Lower leg skin (tissue), 4 donors: Measurements from ENCODE around the gene FOXN4. TPM values are rescaled to one million over a fixed set of nuclear protein-coding genes. Genes with fewer than 3 reads are reported as not detected.
A peak's percentile ranks its signal among the peaks of the same experiment; 100 is the strongest.

Source experiments
- DNase-seq, 2 donors: peaks; one replicate each; pipeline ENCODE4 v3.0.0-alpha.2; 2019; ENCODE audit warnings: low spot score in 2 of 2
- H3K4me3 ChIP-seq: fragments of 200-600 bp; sonication (generic); 2 replicates; pipeline ENCODE4 v1.5.1; 2017; ENCODE audit warnings: mild to moderate bottlenecking, low read depth; ENCODE audit not compliant: poor library complexity, severe bottlenecking
- CTCF ChIP-seq, 3 donors: fragments of 450-650 bp; IDR thresholded peaks; one replicate each; pipeline ENCODE4 v1.5.1; 2016; ENCODE audit warnings: antibody characterized with exemption in 3 of 3, mild to moderate bottlenecking in 3 of 3, moderate library complexity in 2 of 3
- POLR2A ChIP-seq, 2 donors: fragments of 450-650 bp; IDR thresholded peaks; one replicate each; pipeline ENCODE4 v1.6.1; 2016 to 2017; ENCODE audit warnings: antibody characterized with exemption in 2 of 2, mild to moderate bottlenecking in 1 of 2, moderate library complexity in 1 of 2
- WGBS, 2 donors: methylation state at CpG; one replicate each; pipeline ENCODE4 v1.1.5; 2018; 5-methylcytosine and 5-hydroxymethylcytosine counted together
- intact Hi-C: fragments of 100-400 bp; cut with DNase I; formaldehyde crosslinking; loops from one replicate; pipeline ENCODE4 v1.15.0; 2023; ENCODE audit warnings: low total_unique reads
- total RNA-seq, 4 donors: library from RNA; depleted of rRNA; stranded (reverse); fragments of >200 nt; gene quantifications; one replicate each; pipeline ENCODE4 v1.1.0, GENCODE V29; 2016

FOXN4 gene
- total RNA-seq, 4 donors from 2014 or later = 0.10 to 0.12 TPM; not detected in 2

GRCh38 chr12:109277899-109278762 lies 31.0 kb downstream of the FOXN4 start:
- WGBS, 2 donors = 31 to 33% methylated on average over 15 of the region's 15 CpGs
- intact Hi-C loops = no loop called here
- no peak overlapping the region for H3K4me3 ChIP-seq
- DNase-seq = peak in 1 of 2 donors; percentile 67
- TF ChIP-seq CTCF (IDR thresholded peaks at IDR 0.05) (no peak), POLR2A (IDR thresholded peaks at IDR 0.05) (no peak)

- TF ChIP-seq POLR2A (IDR thresholded peaks at IDR 0.05) (no peak), CTCF (IDR thresholded peaks at IDR 0.05) (no peak)
- H3K4me3 ChIP-seq = no peak overlapping the region
- intact Hi-C loops = no loop called here
- DNase-seq = no peak
- WGBS, 2 donors = 93 to 96% methylated on average over 8 of the region's 8 CpGs
These were observed 31.7 kb downstream of the FOXN4 start for GRCh38 chr12:109277255-109277898.

GRCh38 chr12:109276160-109276559 lies 32.9 kb downstream of the FOXN4 start:
- H3K4me3 ChIP-seq = no peak overlapping the region
- DNase-seq = no peak
- 95 to 96% methylated on average over 5 of the region's 5 CpGs for WGBS, 2 donors
- intact Hi-C loops = no loop called here
- no peak for TF ChIP-seq POLR2A (IDR thresholded peaks at IDR 0.05)
- no peak for TF ChIP-seq CTCF (IDR thresholded peaks at IDR 0.05)

GRCh38 chr12:109275173-109275572 lies 33.9 kb downstream of the FOXN4 start:
- H3K4me3 ChIP-seq = no peak overlapping the region
- intact Hi-C loops = no loop called here
- DNase-seq = no peak
- 81 to 86% methylated on average over 4 of the region's 4 CpGs for WGBS, 2 donors
- TF ChIP-seq CTCF (IDR thresholded peaks at IDR 0.05) = no peak
- no peak for TF ChIP-seq POLR2A (IDR thresholded peaks at IDR 0.05)

- no peak overlapping the region for H3K4me3 ChIP-seq
- TF ChIP-seq POLR2A (IDR thresholded peaks at IDR 0.05) = no peak
- TF ChIP-seq CTCF (IDR thresholded peaks at IDR 0.05) = no peak
- 83 to 93% methylated on average over 1 of the region's 1 CpG for WGBS, 2 donors
- DNase-seq = no peak
- intact Hi-C loops = no loop called here
These were observed 34.7 kb downstream of the FOXN4 start for GRCh38 chr12:109274381-109274780.
